NCI-H524 (cell line): ENCODE measurements around the gene CCR8.
A peak's percentile ranks its signal among the peaks of the same experiment; 100 is the strongest.

Source experiments
- DNase-seq, 2 experiments: peaks; one replicate each; lab custom pipeline; 2025; lab: John Stamatoyannopoulos, UW

The CCR8 gene, protein sequence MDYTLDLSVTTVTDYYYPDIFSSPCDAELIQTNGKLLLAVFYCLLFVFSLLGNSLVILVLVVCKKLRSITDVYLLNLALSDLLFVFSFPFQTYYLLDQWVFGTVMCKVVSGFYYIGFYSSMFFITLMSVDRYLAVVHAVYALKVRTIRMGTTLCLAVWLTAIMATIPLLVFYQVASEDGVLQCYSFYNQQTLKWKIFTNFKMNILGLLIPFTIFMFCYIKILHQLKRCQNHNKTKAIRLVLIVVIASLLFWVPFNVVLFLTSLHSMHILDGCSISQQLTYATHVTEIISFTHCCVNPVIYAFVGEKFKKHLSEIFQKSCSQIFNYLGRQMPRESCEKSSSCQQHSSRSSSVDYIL

DNA sequence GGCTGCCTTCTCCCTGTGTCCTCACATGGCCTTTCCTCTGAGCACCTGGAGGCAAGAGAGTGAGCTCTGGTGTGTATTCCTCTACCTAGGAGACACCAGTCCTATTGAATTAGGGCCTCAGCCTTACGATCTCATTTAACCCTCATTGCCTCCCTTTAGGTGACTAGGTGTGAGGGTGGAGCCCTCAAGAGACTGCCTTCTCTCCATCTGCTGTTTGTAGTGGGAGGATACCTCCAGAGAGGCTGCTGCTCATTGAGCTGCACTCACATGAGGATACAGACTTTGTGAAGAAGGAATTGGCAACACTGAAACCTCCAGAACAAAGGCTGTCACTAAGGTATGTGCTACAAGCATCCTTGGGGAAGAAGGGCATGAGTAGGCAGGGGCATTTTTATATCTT is at the start of gene CCR8:
CCR8 (plus strand) TSS at position 217 of the 400 bp plus-strand sequence. CDS start 2,623 bp downstream, outside the sequence.
- DNase-seq, result no peak

GRCh38 chr3:39279745-39280517 is 49.6 kb upstream of the CCR8 start, which contains the start of gene CX3CR1:
Gene CX3CR1, minus strand, starts transcription at chr3:39280036. Its CDS starts 13,527 bp downstream, at chr3:39266509.
- DNase-seq, result no peak

GRCh38 chr3:39280571-39280970 is 48.9 kb upstream of the CCR8 start:
- no peak for DNase-seq

DNA sequence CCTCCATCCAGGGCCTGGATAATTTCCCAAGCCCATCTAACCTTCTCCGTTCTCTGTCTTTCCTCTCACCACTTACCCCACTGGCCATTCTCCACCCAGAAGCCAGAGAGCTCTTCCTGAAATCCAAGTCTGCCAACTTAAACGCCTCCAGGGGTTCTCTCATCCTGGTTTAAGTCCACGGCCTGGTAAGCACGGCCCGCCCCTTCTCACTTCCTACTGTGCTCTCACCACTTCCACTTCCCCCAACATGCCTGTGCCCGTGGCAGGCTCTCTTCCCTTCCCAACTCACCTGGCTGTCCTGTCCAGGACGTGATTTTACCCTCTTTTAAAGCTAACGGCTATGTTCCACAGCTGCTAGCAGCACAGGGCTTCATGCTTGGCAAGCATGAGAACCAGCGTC is 48.0 kb upstream of the CCR8 start:
- DNase-seq, result no peak

DNA sequence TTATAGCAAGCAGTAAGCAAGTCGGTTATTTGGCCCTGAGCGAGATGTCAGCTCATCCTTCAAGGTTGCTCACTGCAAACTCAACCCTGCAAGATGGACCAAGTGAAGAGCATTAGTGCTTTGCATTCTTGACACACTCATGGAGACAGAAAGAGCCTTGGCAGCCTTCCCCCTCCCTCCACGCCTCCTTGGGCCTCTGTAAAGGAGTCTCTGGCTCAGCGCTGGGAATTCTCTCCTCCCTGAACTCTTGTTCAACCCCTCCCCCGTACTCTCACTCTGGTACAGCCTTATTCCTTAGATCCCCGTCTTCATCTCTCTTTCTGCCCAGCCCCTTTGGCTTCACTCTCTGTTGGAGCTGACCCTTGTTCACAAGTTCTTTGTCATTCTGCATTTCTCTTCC is 47.5 kb upstream of the CCR8 start:
- DNase-seq, result no peak

GRCh38 chr3:39284457-39284881 is 45.0 kb upstream of the CCR8 start:
- DNase-seq, result no peak

DNA sequence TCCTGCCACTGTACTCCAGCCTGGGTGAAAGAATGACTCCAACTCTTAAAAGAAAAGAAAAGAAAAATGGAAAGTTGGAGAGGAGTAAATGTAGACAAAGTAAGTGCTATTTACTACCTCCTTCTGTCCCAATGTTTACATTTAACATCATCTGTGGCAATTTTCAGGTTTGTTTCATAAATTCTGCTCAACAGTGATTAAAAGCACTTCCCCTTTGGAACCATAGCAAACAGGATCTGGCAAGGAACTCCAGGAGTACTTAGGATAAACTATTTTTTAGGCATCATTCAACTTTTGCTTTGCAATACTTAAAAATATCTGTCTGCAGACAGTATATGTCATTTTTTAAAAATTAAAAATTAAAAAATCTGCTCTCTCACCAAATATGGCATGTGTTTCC is 44.2 kb upstream of the CCR8 start:
- DNase-seq, result no peak

- DNase-seq, result no peak
These were observed 42.7 kb upstream of the CCR8 start for GRCh38 chr3:39286771-39287170.

GRCh38 chr3:39287216-39288164 is 42.0 kb upstream of the CCR8 start:
- no peak for DNase-seq

DNA sequence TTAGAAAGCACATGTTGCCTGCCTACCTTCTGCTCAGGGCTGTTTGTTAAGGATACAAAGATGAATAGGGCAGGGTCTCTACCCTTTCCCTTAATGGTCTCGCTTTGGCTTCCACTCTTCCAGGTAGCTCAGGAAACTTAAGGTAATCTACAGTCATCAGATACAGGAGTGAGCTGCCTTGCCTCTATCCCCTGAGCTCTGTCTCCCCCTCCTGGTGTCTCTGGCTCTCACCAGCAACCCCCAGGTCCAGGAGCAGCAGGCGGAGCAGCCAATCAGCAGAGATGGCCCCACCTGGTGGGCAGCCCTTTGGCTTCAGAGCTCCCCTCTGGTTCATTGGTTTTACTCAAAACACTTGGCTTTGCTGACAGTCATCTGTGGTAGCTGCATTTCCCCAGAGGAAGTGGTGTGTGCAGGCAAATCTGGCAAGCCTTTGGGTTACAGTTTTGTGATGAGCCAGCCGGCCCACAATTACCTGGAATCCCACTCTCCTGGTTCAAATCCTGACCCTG is 41.2 kb upstream of the CCR8 start:
- peak; percentile 80 to 88 for DNase-seq

DNA sequence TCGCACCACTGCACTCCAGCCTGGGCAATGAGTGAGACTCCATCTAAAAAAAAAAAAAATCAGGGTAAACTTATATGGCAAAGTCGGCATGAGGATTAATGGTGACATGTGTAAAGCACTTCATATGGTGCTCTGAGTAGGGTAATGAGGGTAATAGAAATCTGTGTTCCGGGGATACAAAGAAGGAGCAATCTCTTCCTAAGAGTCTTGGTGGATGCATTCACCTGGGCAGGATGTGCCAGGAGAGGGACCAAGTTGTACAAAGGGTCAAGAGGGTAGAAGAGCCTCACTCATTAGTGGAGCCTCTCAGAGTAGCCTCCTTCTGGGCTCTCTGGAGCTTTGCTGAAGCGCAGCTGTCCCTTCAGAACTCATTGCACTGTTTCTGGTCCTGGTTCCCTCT is 40.4 kb upstream of the CCR8 start:
- DNase-seq, result no peak

GRCh38 chr3:39290255-39290654 is 39.3 kb upstream of the CCR8 start:
- DNase-seq, result no peak

- peak; percentile 28 to 63 for DNase-seq
These were observed 37.6 kb upstream of the CCR8 start for GRCh38 chr3:39291903-39292329.

GRCh38 chr3:39292961-39293360 is 36.5 kb upstream of the CCR8 start:
- no peak for DNase-seq

- no peak for DNase-seq
These were observed 34.9 kb upstream of the CCR8 start for GRCh38 chr3:39294446-39295183.

DNA sequence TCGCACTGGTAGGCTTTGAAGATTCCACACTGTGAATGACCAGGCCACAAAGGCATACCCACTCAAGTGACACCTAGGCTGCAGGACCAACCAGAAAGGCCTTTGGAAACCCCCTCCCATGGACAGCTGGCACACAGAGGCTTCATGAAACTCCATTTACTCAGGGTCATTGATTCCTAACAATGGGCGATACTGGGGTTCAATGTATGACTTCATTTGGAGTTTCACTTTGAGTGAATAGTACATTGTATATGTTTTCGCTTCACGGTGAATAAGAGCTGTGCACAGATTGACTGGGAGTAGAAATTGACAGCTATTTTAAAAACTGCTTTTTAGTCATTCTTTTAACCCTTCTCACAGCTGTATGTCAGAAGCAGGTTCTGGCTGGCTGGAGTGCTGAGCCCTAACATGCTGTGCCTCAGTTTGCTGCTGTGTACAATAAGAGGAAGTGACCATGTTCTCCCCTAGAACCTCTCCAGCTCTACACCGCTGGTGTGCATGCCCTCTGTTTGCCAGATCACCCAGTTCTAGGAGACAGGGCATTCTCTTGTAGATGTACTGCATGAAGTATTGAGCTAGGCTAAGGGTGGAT is 34.2 kb upstream of the CCR8 start:
- DNase-seq, result no peak

DNA sequence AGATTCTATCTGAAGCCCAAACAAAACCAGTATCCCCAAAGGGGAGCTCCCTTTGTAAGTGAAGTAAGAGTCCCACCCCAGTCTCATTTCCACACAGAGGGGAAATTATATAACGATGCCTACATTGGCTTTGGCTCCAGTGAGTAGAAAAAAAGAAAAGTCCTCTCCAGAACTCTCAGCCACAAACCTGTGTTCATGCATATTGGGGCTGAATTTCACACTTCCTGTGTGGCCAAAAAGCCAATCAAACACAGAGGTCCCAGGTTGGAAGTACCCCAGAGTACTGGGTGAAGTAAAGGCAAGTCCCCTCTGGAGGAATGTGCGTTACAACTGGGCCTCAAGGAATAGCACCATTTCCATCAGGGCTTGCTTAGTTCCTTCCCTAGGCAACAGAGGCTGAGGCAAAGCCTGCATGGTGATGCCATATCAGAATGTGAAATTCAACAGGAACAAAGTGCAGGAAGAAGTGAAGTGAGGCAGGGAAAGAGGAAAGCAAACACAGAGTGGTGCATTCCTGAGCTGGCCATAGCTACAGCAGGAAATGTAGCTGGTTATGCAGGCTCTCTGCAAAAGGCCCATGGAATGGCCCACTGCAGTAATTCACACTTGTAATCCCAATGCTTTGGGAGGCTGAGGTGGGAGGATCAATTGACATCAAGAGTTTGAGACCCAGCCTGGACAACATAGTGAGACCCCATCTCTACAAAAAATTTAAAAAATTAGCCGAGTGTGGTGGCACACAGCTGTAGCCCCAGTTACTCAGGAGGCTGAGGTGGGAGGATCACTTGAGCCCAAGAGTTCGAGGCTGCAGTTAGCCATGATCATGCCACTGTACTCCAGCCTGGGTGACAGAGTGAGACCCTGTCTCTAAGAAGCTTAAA is 33.1 kb upstream of the CCR8 start:
- no peak for DNase-seq

DNA sequence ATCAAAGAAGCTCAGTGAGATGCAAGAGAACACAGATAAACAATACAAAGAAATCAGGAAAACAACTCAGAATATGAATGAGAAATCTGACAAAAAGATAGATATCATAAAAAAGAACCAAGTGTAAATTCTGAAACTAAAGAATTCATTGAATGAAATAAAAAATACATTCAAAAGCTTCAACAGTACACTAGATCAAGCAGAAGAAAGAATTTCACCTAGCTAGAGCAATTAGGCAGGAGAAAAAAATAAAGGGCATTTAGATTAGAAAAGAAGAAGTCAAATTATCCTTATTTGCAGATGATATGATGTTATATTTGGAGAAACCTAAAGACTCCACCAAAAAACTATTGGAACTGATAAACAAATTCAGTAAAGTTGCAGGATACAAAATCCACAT is 30.2 kb upstream of the CCR8 start:
- no peak for DNase-seq

DNA sequence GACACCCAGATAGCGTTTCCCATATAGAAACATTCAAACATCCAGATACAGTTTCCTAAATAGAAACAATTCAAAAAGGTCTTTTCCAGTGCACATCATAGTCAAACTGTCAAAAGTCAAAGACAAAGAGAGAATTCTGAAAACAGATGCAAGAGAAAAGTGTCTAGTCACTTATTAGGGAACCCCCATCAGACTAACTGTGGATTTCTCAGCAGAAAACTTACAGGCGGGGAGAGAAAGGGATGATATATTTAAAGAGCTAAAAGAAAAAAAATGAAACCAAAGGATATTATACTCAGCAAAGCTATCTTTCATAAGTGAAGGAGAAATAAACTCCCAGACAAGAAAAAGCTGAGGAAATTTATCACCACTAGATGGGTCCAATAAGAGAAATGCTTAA is 27.3 kb upstream of the CCR8 start:
- DNase-seq, result no peak

DNA sequence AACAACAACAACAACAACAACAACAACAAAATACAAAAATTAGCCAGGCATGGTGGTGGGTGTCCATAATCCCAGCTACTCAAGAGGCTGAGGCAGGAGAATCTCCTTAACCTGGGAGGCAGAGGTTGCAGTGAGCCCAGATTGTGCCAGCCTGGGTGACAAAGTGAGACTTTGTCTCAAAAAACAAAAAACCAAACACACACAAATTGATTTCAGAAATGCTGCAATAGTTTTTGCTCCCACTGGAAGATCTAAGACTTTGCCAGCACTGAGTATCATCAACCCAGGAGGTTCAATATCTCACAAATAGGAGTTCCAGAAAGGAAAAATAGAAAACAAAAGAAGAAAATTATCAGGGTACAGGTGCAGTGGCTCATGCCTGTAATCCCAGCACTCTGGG is 16.2 kb upstream of the CCR8 start:
- no peak for DNase-seq
